B cell (primary cell): ENCODE data around the gene RGS17. TPM values are rescaled to one million over a fixed set of nuclear protein-coding genes. Genes with fewer than 3 reads are reported as not detected.

Experiments
- ATAC-seq: fragments of 200-7000 bp; cut with Tn5 transposase; one replicate; pipeline ENCODE4 v1.10.0; 2021; ENCODE audit warnings: low read depth, mild to moderate bottlenecking, moderate number of reproducible peaks, moderate library complexity
- CTCF ChIA-PET: fragments of 350-600 bp; sonication (Branson Sonifier 250); formaldehyde crosslinking; loops from one replicate; lab custom pipeline; 2021; ENCODE audit warnings: antibody characterized with exemption, inconsistent platforms; lab: Charles Lee
- POLR2A ChIA-PET: fragments of 350-600 bp; sonication (Branson Sonifier 250); formaldehyde crosslinking; loops from one replicate; lab custom pipeline; 2021; ENCODE audit warnings: antibody characterized with exemption; lab: Charles Lee
- DNase-seq: peaks from one replicate; pipeline ENCODE4 v3.0.0; 2013
- H2AFZ ChIP-seq: 2 replicates; pipeline ENCODE4 v1.6.1; 2012; ENCODE audit warnings: mild to moderate bottlenecking, low read depth, low read length; ENCODE audit not compliant: insufficient read depth, poor library complexity, severe bottlenecking
- H3K27ac ChIP-seq, 2 donors: 1 replicate in 1 of 2; 2 replicates in 1 of 2; pipeline ENCODE4 v1.5.1; 2012 to 2013; ENCODE audit warnings: low read length in 2 of 2, mild to moderate bottlenecking in 2 of 2, moderate library complexity in 1 of 2
- H3K27me3 ChIP-seq, 4 experiments: fragments of 200-600 bp in 1 of 4; sonication (generic) in 1 of 4; replicated peaks in 1 of 4; 1 replicate in 2 of 4; 2 replicates in 2 of 4; pipeline versions ENCODE4 v1.6.1 to v1.7.0; 2013 to 2016; ENCODE audit warnings: low read length in 3 of 4, mild to moderate bottlenecking in 2 of 4, mixed read lengths in 1 of 4, moderate library complexity in 1 of 4; ENCODE audit not compliant: insufficient read depth in 4 of 4, control insufficient read depth in 3 of 4; ENCODE audit errors: control extremely low read depth in 1 of 4
- H3K36me3 ChIP-seq, 2 experiments: replicated peaks in 1 of 2; 1 replicate in 1 of 2; 2 replicates in 1 of 2; pipeline versions ENCODE4 v1.6.1 to v1.7.1; 2013; ENCODE audit warnings: low read length in 1 of 2; ENCODE audit not compliant: insufficient read depth in 2 of 2, control insufficient read depth in 1 of 2; ENCODE audit errors: control extremely low read depth in 1 of 2, extremely low read depth in 1 of 2
- H3K4me1 ChIP-seq, 2 donors: fragments of 200-600 bp in 1 of 2; sonication (generic) in 1 of 2; 1 replicate in 1 of 2; 2 replicates in 1 of 2; pipeline versions ENCODE4 v1.5.1 to v1.6.1; 2013 to 2017; ENCODE audit warnings: low read length in 2 of 2; ENCODE audit not compliant: control insufficient read depth in 2 of 2, insufficient read depth in 2 of 2
- H3K4me2 ChIP-seq: replicated peaks from 2 replicates; pipeline ENCODE3; 2012; ENCODE audit warnings: mild to moderate bottlenecking, low read depth, low read length; ENCODE audit not compliant: poor library complexity, severe bottlenecking
- H3K4me3 ChIP-seq, 5 experiments: fragments of 200-600 bp in 1 of 5; sonication (generic) in 1 of 5; 1 replicate in 3 of 5; 2 replicates in 2 of 5; pipeline versions ENCODE4 v1.5.1 to v1.7.0; 2011 to 2016; ENCODE audit warnings: low read length in 4 of 5, mild to moderate bottlenecking in 4 of 5, low read depth in 2 of 5, control low read depth in 1 of 5, moderate library complexity in 1 of 5; ENCODE audit not compliant: insufficient read depth in 1 of 5; ENCODE audit errors: control extremely low read depth in 1 of 5, extremely low read depth in 1 of 5
- H3K79me2 ChIP-seq: fragments of 200-600 bp; sonication (generic); one replicate; pipeline ENCODE4 v1.6.0; 2016; ENCODE audit warnings: low read length; ENCODE audit not compliant: control insufficient read depth, insufficient read depth
- H3K9ac ChIP-seq: fragments of 200-600 bp; sonication (generic); 2 replicates; pipeline ENCODE4 v1.6.1; 2017; ENCODE audit warnings: mild to moderate bottlenecking, low read length, moderate library complexity
- H3K9me3 ChIP-seq, 3 donors: one replicate each; pipeline versions ENCODE4 v1.6.1 to v1.7.1; 2013; ENCODE audit warnings: low read length in 2 of 3; ENCODE audit not compliant: control insufficient read depth in 2 of 3, insufficient read depth in 1 of 3; ENCODE audit errors: control extremely low read depth in 1 of 3
- H4K20me1 ChIP-seq: 2 replicates; pipeline ENCODE4 v1.6.0; 2012; ENCODE audit warnings: mild to moderate bottlenecking, low read length; ENCODE audit not compliant: insufficient read depth, control insufficient read depth, poor library complexity, severe bottlenecking
- H3K27ac Mint-ChIP-seq: one replicate; pipeline ENCODE4 v1.8.0; 2021; ENCODE audit warnings: mixed read lengths
- H3K27me3 Mint-ChIP-seq: one replicate; pipeline ENCODE4 v1.8.0; 2021; ENCODE audit warnings: mixed read lengths
- H3K4me1 Mint-ChIP-seq: one replicate; pipeline ENCODE4 v1.8.0; 2021; ENCODE audit warnings: mixed read lengths
- H3K4me3 Mint-ChIP-seq: one replicate; pipeline ENCODE4 v1.8.0; 2021; ENCODE audit warnings: mixed read lengths
- H3K9me3 Mint-ChIP-seq: one replicate; pipeline ENCODE4 v1.8.0; 2022; ENCODE audit warnings: mixed read lengths; ENCODE audit not compliant: insufficient read depth
- EZH2 ChIP-seq: IDR thresholded peaks from 2 replicates; pipeline ENCODE4 v1.6.1; 2012; ENCODE audit warnings: borderline replicate concordance, low read depth, mild to moderate bottlenecking, moderate library complexity, low read length; ENCODE audit not compliant: insufficient read depth, poor library complexity, severe bottlenecking
- WGBS: methylation state at CpG from one replicate; pipeline ENCODE4 v1.1.5; 2013; ENCODE audit warnings: missing lambda C conversion rate; ENCODE audit not compliant: insufficient coverage; 5-methylcytosine and 5-hydroxymethylcytosine counted together
- intact Hi-C: fragments of 100-400 bp; cut with micrococcal nuclease; formaldehyde crosslinking; loops from one replicate; pipeline ENCODE4 v1.10.0; 2022
- polyA plus RNA-seq: library from polyadenylated mRNA; depleted of rRNA; stranded (reverse); fragments of >200 nt; gene quantifications from 2 replicates; pipeline ENCODE4 v1.2.3, GENCODE V29; 2012
- total RNA-seq, 2 donors: library from RNA; stranded (reverse); fragments of 120-200 nt in 1 of 2; gene quantifications; 1 replicate in 1 of 2; 2 replicates in 1 of 2; pipeline versions ENCODE4 v1.2.3 to v1.2.4, GENCODE V29; 2013 to 2022
- TF ChIP-seq, protein P1 (sequence below): fragments of 200-600 bp; IDR thresholded peaks from one replicate; pipeline ENCODE4 v1.8.0; 2022; ENCODE audit warnings: antibody characterized with exemption, mild to moderate bottlenecking

RGS17 gene
- total and polyA plus RNA-seq, 2 donors (not counting 1 experiment from before 2014, with no cell fraction given), result not detected

DNA sequence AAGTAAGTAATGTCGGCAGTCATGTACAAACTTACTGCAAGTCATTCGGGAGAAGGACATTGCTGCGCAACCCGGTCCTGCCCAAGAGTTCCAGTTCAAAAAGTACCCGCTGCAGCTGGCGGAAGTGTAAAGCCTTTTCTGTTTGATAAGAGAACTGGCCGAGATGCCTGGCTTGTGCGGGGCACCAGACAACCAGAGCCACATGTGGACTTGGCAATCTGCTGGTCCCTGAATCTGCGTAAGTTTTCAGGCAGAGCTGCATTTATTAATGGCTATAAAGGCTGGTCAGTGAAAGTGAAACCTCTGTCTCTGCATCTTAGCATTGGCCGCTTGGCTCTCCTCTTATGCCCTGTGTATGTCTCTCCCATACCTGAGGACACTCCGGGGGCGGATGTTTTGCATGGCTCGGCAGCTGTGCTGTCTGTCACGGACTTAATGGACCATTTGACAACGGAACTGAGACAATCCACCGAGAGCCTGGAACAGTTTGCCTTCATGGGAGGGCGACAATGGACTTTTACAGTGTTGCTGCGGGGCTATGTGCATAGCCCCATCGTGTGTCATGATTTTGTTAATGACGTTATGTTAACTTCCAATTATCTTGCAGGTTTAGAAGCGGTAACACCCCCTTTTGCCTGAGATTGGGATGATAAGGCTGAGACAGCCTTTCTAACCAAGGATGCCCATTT lies 19.8 kb upstream of the RGS17 start:
- ChIA-PET CTCF (no interaction called here), POLR2A (no interaction called here)
- H3K9me3 ChIP-seq, result peaks cover 0 to 16% (median 0%) of the 10 kb centered on the region in 3 donors
- H4K20me1 ChIP-seq, result no peaks in the 10 kb centered on the region
- H3K4me2 ChIP-seq, result no peak overlapping the region
- no peak overlapping the region for H3K4me3 ChIP-seq
- Mint-ChIP-seq H3K4me3 (no peak overlapping the region), H3K27me3 (no peaks in the 10 kb centered on the region), H3K27ac (no peak overlapping the region), H3K9me3 (no peaks in the 10 kb centered on the region), H3K4me1 (no peaks in the 10 kb centered on the region)
- WGBS, result 93% methylated on average over 19 of the region's 21 CpGs
- no peaks in the 10 kb centered on the region for H3K27me3 ChIP-seq
- H2AFZ ChIP-seq, result no peak overlapping the region
- H3K79me2 ChIP-seq, result no peaks in the 10 kb centered on the region
- no peak for TF ChIP-seq EZH2
- TF ChIP-seq, protein P1, sequence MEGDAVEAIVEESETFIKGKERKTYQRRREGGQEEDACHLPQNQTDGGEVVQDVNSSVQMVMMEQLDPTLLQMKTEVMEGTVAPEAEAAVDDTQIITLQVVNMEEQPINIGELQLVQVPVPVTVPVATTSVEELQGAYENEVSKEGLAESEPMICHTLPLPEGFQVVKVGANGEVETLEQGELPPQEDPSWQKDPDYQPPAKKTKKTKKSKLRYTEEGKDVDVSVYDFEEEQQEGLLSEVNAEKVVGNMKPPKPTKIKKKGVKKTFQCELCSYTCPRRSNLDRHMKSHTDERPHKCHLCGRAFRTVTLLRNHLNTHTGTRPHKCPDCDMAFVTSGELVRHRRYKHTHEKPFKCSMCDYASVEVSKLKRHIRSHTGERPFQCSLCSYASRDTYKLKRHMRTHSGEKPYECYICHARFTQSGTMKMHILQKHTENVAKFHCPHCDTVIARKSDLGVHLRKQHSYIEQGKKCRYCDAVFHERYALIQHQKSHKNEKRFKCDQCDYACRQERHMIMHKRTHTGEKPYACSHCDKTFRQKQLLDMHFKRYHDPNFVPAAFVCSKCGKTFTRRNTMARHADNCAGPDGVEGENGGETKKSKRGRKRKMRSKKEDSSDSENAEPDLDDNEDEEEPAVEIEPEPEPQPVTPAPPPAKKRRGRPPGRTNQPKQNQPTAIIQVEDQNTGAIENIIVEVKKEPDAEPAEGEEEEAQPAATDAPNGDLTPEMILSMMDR, result no peak
- intact Hi-C loops, result no loop called here
- ATAC-seq (no peak), DNase-seq (no peak)
- no peaks in the 10 kb centered on the region for H3K36me3 ChIP-seq
- no peak overlapping the region for H3K27ac ChIP-seq
- no peak overlapping the region for H3K9ac ChIP-seq
- no peaks in the 10 kb centered on the region for H3K4me1 ChIP-seq

DNA sequence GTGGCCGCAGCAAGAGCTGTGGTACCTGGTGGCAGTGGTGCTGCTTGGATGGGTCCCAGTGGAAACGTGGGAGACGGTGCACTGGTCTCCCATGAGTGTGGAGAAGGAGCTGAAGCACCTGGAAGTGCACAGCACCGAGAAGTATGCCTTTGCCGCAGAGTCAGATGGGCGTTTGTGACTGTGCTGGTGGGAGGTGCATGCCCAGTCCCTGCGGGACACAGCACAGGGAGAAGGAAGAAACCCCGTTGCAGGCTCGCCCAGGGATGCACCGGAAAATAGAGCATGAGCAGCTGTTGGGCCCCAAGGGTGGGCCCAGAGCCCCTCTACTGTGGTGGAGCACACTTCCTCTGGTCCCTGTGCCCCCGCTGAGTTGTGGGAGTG lies 19.3 kb upstream of the RGS17 start:
- CTCF ChIA-PET, result no interaction called here
- WGBS, result 83% methylated on average over 11 of the region's 11 CpGs

More for the DNA sequence above, 19.3 kb upstream of the RGS17 start:
- H3K4me2 ChIP-seq, result no peak overlapping the region
- no peaks in the 10 kb centered on the region for H3K27me3 Mint-ChIP-seq
- H3K9me3 ChIP-seq, result peaks cover 0 to 21% (median 0%) of the 10 kb centered on the region in 3 donors
- H3K9ac ChIP-seq, result no peak overlapping the region
- no peaks in the 10 kb centered on the region for H3K27me3 ChIP-seq
- H4K20me1 ChIP-seq, result no peaks in the 10 kb centered on the region
- no peak overlapping the region for H2AFZ ChIP-seq
- no peaks in the 10 kb centered on the region for H3K36me3 ChIP-seq
- intact Hi-C loops, result no loop called here
- H3K4me1 Mint-ChIP-seq, result no peaks in the 10 kb centered on the region
- no peak for ATAC-seq
- no peak overlapping the region for H3K4me3 ChIP-seq
- H3K27ac ChIP-seq, result no peak overlapping the region
- POLR2A ChIA-PET, result no interaction called here
- no peaks in the 10 kb centered on the region for H3K9me3 Mint-ChIP-seq
- no peak for DNase-seq
- H3K27ac Mint-ChIP-seq, result no peak overlapping the region
- no peak overlapping the region for H3K4me3 Mint-ChIP-seq
- TF ChIP-seq, protein P1, result no peak
- TF ChIP-seq EZH2, result no peak
- H3K79me2 ChIP-seq, result no peaks in the 10 kb centered on the region
- H3K4me1 ChIP-seq, result no peaks in the 10 kb centered on the region
